T-helper 1 cell (primary cell): ENCODE measurements around the gene FOXF1.

Experiments
- DNase-seq, 5 donors: peaks; one replicate each; pipeline ENCODE4 v3.0.0-alpha.2; 2012 to 2020

FOXF1 gene

GRCh38 chr16:86492961-86493629 is 17.2 kb upstream of the FOXF1 start:
- DNase-seq, result no peak

GRCh38 chr16:86494039-86494564 is 16.2 kb upstream of the FOXF1 start:
- DNase-seq, result no peak

- no peak for DNase-seq
Measured at GRCh38 chr16:86494565-86495356, 15.6 kb upstream of the FOXF1 start.

GRCh38 chr16:86495357-86495701 is 15.0 kb upstream of the FOXF1 start:
- DNase-seq, result no peak

- no peak for DNase-seq
Measured at GRCh38 chr16:86495756-86496261, 14.5 kb upstream of the FOXF1 start.

GRCh38 chr16:86496262-86496928 is 13.9 kb upstream of the FOXF1 start:
- DNase-seq, result no peak

- DNase-seq, result no peak
Measured at GRCh38 chr16:86496929-86497461, 13.3 kb upstream of the FOXF1 start.

- no peak for DNase-seq
Measured at GRCh38 chr16:86497551-86498021, 12.7 kb upstream of the FOXF1 start.

GRCh38 chr16:86498155-86498670 is 12.1 kb upstream of the FOXF1 start:
- DNase-seq, result no peak

- no peak for DNase-seq
Measured at GRCh38 chr16:86498671-86499439, 11.5 kb upstream of the FOXF1 start.

- DNase-seq, result no peak
Measured at GRCh38 chr16:86499440-86499786, 10.9 kb upstream of the FOXF1 start.

- no peak for DNase-seq
Measured at GRCh38 chr16:86499889-86500707, 10.2 kb upstream of the FOXF1 start.

- DNase-seq, result no peak
Measured at GRCh38 chr16:86500708-86501510, 9.4 kb upstream of the FOXF1 start.

GRCh38 chr16:86501989-86502855 is 8.1 kb upstream of the FOXF1 start:
- DNase-seq, result no peak

- no peak for DNase-seq
Measured at GRCh38 chr16:86502856-86503748, 7.2 kb upstream of the FOXF1 start.

- DNase-seq, result no peak
Measured at GRCh38 chr16:86503830-86504229, 6.5 kb upstream of the FOXF1 start.

- no peak for DNase-seq
Measured at GRCh38 chr16:86504315-86505184, 5.8 kb upstream of the FOXF1 start.
